Raji (cell line): ENCODE measurements around the gene SH3BP1.

Experiments
- POLR2A ChIP-seq: IDR thresholded peaks from 2 replicates; pipeline ENCODE4 v1.6.1; 2011; ENCODE audit warnings: low read depth, low read length, control low read depth; ENCODE audit not compliant: insufficient read depth

SH3BP1 gene

DNA sequence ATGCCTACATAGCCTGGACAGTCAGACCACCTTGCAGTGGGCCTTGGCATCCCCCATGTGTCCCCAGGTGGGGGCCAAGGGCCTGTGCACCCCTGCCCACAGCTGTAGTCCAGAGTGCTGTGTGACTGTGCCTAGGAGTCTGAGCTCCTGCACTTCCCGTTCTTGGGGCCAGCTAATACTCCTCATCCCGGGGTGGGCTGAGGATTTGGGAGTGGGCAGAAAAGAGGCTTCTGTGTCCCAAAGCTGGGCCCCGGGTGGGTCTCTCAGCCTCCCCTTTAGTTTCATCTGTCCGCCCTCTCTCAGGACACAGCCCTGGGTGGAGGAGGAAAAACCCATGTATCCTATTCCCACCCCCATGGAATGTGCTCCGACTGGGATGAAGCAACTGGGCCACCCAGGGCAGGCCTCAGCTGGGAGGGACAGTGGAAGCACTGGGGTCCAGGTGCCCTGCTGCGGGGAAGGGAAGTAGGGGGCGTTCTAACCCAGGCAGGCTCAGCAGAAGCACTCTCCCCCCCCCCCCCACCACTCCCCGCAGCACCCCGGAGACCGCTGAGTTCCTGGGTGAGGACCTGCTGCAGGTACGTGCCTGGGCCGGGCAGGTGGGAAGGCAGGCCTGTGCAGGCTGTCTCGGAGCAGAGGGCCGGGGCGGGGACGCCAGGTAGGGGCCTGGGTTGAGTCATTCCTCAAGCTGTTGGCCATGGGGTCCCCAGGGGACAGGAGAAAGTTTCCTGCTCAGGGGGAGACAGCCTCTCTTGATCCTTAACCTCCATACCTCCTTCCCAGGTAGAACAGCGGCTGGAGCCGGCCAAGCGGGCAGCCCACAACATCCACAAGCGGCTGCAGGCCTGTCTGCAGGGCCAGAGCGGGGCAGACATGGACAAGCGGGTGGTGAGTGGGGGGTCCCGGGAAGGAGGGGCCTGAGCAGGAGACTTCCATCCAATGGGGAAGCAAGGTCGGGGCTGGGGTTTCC is 1.4 kb downstream of the SH3BP1 start:
- TF ChIP-seq POLR2A, result no peak

DNA sequence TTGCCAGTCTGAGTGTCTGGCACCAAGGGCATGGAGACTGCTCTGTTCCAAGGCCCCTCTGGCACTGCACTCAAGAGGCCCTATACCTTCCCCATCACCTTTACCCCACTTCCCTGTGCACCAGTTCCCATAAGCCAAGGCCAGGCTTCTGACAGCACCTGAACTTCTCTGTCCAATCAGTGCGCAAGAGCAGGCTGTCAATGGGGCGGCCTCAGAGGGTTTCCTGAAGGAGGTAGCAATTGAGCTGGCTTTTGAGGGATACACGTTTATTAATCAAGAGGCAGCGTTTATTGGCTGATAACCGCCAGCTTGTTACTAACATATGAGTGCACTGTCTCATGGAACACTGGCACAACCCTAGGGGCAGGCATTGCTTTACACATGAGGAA is 2.1 kb downstream of the SH3BP1 start:
- no peak for TF ChIP-seq POLR2A

DNA sequence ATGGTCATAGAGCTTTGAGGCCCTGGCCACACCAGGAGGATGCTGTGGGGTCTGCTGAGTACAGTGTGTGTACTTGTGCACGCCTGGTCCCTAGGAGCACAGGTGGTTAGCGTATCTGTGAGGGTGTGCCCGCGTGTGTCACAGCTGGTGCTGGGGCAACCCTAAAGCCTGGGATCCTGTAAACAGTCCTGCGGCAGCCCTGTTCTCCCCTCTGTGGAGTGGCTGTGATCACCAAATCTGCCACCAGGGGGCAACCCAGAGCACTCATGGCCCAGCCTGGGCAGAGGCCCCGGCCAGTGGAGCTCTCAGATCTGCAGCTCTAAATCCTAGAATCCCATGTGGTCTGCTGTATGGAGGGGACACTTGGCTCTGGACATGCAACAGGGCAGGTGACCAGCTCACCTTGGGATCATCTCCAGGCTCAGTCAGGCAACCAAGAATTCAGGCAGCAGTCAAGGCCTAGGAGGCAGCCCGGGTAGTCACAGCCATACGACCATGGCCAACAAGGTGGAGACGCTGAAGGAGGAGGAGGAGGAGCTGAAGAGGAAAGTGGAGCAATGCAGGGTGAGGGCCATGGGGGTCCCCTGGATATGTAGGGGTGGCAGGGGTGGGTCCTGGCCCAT is 3.9 kb downstream of the SH3BP1 start:
- no peak for TF ChIP-seq POLR2A

DNA sequence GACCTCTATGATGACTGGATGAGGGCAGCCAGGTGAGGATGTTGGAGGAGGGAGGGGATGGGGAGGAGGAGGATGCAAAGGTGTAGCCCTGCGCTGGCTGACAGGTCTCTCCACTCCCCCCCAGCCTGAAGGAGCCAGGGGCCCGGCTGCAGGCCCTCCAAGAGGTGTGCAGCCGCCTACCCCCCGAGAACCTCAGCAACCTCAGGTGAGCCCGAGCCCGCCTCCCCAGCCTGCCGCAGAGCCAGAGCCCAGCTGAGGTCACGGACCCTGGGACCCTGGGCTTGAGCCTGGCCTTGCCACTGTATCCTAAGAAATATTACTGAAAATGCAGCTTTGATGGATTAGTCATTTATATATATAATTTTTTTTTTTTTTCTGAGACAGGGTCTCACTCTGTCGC is 7.8 kb downstream of the SH3BP1 start:
- no peak for TF ChIP-seq POLR2A

DNA sequence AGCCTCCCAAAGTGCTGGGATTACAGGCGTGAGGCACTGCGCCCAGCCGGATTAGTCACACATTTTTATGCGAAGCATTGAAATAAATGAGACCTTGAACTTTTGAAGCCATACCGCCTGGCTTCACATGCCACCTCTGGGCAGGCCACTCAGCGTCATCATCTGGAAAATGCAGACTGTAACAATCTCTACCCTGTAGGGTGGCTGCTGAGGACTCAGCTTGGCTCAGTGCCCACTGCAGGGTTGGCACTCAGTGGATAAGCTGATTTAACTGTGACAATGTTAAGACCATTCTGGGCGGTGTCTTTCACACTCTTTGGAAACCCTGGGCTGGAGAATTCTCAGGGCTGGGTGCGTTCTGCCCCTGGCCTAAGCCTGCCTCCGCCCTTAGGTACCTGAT is 8.5 kb downstream of the SH3BP1 start:
- no peak for TF ChIP-seq POLR2A

DNA sequence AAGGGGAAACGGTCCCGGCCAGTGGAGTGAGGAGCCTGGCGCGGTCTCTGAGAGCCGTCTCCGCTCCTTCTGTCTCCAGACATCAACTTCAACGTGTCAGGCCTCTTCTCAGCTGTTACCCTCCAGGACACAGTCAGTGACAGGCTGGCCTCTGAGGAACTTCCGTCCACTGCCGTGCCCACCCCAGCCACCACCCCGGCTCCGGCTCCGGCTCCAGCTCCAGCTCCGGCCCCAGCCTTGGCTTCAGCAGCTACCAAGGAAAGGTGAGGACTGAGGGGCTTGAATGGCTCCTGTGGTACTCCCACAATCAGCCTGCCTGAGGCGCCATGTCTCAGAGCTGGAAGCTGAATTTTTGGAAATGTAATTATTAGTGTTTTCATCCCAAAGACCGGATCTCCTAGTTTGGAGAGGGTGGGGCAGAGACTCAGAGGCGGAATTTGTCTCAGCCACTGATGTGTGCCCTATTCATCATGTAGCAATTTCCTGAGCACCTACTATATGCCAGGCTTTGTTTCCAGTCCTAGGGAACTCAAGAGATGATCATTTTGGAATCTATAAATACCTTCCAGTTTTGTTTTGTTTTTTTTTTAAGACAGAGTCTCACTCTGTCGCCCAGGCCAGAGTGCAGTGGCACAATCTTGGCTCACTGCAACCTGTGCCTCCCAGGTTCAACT is 11.1 kb downstream of the SH3BP1 start:
- no peak for TF ChIP-seq POLR2A

DNA sequence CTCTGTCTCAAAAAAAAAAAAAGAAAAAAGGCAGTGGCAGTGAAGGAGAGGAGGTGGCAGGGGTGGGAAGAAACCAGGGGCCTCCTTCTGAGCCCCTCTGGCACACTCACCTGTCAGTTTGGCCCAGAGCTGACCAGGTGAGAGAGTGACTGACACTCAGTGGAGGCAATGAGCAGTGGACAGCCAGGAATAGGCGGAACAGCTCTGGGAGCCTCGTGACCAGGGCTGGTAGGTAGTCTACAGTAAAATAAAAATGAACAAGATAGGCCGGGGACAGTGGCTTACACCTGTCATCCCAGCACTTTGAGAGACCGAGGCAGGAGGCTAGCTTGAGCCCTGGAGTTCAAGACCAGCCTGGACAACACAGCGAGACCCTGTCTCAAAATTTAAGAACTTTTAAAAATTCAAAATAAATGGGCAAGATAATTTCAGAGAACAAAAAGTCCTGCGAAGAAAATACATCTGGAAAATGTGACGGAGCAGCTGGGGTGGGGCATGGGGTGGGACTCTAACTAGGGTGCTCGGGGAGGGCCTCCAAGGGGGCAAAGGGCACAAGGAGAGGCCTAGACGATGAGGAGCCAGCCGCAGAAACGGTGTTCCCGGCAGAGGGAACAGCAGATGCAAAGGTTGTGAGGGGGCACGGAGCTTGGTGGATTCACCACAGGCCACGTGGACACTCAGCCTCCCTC is 15.2 kb downstream of the SH3BP1 start:
- no peak for TF ChIP-seq POLR2A

DNA sequence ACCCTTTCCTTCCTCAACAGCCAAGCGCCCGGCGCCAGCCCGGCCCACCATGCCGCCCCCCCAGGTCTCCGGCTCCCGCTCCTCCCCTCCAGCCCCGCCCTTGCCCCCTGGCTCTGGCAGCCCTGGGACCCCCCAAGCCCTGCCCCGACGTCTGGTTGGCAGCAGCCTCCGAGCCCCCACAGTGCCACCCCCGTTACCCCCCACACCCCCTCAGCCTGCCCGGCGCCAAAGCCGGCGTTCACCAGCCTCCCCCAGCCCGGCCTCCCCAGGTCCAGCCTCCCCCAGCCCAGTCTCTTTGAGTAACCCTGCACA is 15.7 kb downstream of the SH3BP1 start:
- TF ChIP-seq POLR2A, result no peak

DNA sequence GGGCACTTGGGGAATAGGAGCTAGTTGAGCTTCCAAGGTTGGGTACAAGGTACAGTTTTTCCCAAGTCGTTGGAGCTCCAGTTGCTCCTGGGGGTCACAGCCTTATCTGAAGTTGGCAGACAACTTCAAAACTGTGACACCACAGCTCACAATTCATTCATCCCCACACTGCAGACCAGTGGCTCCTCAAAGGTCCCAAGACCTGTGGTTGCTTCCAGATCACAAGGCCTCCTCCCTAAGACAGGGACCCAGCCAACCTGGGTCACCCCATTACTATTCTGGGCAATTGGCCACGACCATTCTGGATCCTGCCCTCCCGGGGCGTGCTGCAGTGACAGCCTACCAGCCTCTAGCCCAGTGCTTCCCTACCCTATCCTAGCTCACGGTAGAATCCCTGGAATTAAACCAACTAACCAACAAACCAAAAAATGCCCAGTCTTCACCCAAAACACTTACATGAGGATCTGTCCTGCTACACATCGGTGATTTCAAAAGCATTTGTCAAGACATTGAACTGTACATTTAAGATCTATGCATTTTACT is 18.2 kb downstream of the SH3BP1 start:
- peak; percentile 86 for TF ChIP-seq POLR2A

DNA sequence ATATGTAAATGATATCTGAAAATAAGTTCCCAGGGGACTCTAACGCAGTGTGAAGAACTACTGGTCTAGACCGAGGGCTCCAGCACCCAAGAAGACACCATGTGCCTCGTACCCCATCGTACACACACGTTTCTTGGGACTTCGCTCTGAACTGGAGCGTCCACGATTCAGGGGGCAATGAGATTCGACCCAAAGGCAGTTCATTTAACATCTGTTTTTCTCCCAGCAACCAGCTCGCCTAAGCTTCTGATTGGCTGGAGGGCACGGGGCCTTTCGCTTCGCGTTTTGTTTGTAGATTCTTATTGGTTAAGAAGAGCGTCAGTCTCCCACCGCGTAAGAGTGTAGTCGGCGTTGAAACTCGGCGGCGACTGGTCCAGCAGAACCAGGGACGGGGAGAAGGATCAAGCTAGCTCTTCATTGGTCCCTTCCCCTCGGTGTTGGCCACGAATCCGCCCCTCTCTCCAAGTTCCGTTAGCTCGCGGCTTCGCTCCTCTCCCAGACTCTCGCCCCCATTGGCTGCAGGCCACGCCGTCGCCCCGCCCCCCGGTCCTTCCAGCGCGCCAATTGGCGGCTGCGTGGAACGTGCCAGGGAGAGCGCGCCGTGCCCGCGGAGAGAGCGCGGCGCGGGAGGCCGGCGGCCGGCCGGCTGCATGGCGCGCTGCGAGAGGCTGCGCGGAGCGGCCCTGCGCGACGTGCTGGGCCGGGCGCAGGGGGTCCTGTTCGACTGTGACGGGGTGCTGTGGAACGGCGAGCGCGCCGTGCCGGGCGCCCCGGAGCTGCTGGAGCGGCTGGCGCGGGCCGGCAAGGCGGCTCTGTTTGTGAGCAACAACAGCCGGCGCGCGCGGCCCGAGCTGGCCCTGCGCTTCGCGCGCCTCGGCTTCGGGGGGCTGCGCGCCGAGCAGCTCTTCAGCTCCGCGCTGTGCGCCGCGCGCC is 18.9 kb downstream of the SH3BP1 start, which contains the start of gene PDXP:
PDXP (plus strand) TSS at position 591 of the 933 bp plus-strand sequence; CDS start at position 651, 60 bp downstream.
- peak; percentile 71 for TF ChIP-seq POLR2A

DNA sequence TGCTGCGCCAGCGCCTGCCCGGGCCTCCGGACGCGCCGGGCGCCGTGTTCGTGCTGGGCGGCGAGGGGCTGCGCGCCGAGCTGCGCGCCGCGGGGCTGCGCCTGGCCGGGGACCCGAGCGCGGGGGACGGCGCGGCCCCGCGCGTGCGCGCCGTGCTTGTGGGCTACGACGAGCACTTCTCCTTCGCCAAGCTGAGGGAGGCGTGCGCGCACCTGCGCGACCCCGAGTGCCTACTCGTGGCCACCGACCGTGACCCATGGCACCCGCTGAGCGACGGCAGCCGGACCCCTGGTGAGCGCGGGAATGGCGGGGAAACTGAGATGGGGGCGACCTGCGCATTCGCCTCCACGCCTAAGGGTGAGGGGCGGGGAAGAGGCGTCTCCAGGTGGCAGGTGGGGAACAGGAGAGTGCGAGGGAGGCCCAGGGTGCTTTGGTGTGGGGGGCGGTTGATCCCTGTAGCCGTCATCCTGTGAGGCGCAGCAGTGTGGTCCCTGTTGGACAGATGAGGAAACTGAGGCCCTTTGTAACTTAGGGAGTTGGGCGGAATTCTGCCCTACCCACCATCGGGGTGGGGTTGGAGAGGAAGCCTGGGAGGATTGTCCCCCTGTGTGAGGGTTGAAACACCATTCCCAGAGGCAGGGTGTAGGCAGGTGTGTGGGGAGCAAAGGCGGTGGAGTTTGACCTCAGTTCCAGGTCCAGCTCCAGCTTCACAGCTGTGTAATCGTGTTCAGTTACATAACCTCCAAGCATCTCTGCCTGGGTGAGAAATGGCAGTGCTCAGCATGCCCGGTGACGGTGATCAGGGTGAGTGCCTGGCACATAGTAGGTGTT is 19.8 kb downstream of the SH3BP1 start:
- no peak for TF ChIP-seq POLR2A

DNA sequence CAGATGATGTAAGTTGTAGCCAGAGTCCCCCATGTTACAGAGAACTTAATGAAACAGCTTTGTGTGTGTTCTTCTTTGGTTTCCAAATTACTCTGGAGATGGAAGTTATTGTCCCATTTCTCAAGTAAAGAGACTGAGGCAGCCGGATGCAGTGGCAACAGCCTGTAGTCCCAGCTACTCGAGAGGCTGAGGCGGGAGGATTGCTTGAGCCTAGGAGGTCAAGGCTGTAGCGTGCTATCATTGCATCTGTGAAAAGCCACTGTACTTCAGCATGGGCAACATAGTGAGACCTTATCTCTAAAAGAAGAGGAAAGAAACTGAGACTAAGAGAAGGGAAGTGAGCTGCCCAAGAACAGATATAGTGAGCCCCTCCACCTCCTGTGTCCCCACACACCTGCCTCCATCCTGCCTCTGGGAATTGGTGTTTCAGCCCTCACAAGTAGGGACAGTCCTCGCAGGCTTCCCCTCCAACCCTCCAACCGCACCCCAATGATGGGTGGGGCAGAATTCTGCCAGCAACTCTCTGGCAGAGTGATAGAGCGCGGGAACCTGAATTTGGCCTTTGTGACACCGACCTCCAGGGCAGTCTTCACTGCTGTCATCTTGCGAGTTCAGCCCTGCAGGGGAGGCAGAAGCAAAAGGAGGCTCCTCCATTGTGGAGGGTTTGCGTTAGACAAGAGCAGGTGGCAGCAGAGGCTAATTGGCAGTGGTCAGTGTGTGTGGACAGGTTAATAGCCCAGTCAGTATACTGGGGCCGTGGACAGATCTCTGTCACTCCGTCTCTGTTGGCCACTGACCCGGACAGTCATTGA is 20.6 kb downstream of the SH3BP1 start:
- TF ChIP-seq POLR2A, result no peak

DNA sequence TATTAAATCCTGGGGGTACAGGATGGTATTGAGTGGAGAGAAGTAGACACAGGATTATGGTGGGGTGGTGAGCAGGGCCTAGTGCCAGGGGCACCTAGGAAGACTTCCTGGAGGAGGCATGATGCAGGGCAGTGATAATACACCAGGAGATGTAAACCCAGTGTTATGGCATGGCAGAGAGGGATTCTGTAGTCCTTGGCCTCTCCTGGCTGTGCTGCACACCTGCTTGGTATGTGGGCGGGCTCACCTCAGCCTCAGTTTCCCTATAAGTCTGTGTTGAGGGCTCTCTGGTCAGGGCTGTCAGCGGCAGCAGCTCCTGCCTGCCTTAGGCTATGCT is 21.2 kb downstream of the SH3BP1 start:
- TF ChIP-seq POLR2A, result no peak
